SIG-M5 (cell line): ENCODE data around the gene NAA16.

Experiments
- DNase-seq: peaks from one replicate; lab custom pipeline; 2025; lab: John Stamatoyannopoulos, UW

The NAA16 gene

GRCh38 chr13:41304551-41304950 lies 6.5 kb upstream of the NAA16 start:
- DNase-seq: no peak

- DNase-seq: no peak
Measured at GRCh38 chr13:41306271-41307145, 4.6 kb upstream of the NAA16 start.

- no peak for DNase-seq
Measured at GRCh38 chr13:41307884-41308640, 3.0 kb upstream of the NAA16 start.

GRCh38 chr13:41311406-41312175 lies 524 bp downstream of the NAA16 start:
- no peak for DNase-seq

GRCh38 chr13:41312176-41312500 lies 1.1 kb downstream of the NAA16 start:
- DNase-seq: no peak

GRCh38 chr13:41313117-41313516 lies 2.0 kb downstream of the NAA16 start:
- DNase-seq: no peak

- no peak for DNase-seq
Measured at GRCh38 chr13:41313659-41314197, 2.7 kb downstream of the NAA16 start.

GRCh38 chr13:41315443-41316047 lies 4.5 kb downstream of the NAA16 start:
- no peak for DNase-seq

GRCh38 chr13:41317243-41317642 lies 6.2 kb downstream of the NAA16 start:
- no peak for DNase-seq

- no peak for DNase-seq
Measured at GRCh38 chr13:41325752-41326151, 14.7 kb downstream of the NAA16 start.

- no peak for DNase-seq
Measured at GRCh38 chr13:41326661-41327060, 15.6 kb downstream of the NAA16 start.

- DNase-seq: no peak
Measured at GRCh38 chr13:41327994-41328790, 17.1 kb downstream of the NAA16 start.

GRCh38 chr13:41332829-41333228 lies 21.8 kb downstream of the NAA16 start:
- DNase-seq: no peak

GRCh38 chr13:41334810-41335209 lies 23.7 kb downstream of the NAA16 start:
- DNase-seq: no peak

- DNase-seq: no peak
Measured at GRCh38 chr13:41344358-41344757, 33.3 kb downstream of the NAA16 start.

GRCh38 chr13:41345165-41345913 lies 34.3 kb downstream of the NAA16 start:
- no peak for DNase-seq

- DNase-seq: no peak
Measured at GRCh38 chr13:41345914-41346589, 35.0 kb downstream of the NAA16 start.

- DNase-seq: peak; percentile 17
Measured at GRCh38 chr13:41352935-41353840, 42.1 kb downstream of the NAA16 start.

- no peak for DNase-seq
Measured at GRCh38 chr13:41354416-41354815, 43.3 kb downstream of the NAA16 start.
